Caco-2 (cell line): ENCODE measurements around the gene PIK3C2A. TPM values are rescaled to one million over a fixed set of nuclear protein-coding genes. Genes with fewer than 3 reads are reported as not detected.

Experiments used
- BruUV-seq: library from RNA; stranded (reverse); fragments of 400-500 nt; replicated peaks from 2 replicates; lab custom pipeline; 2021; lab: Mats Ljungman, UMichigan
- CTCF ChIA-PET: fragments of 300-600 bp; sonication (Branson Sonifier 250); formaldehyde crosslinking; loops from one replicate; lab custom pipeline; 2022; ENCODE audit warnings: antibody characterized with exemption; lab: Charles Lee
- POLR2A ChIA-PET: fragments of 300-600 bp; sonication (Branson Sonifier 250); formaldehyde crosslinking; loops from one replicate; lab custom pipeline; 2022; ENCODE audit warnings: antibody characterized with exemption; lab: Charles Lee
- DNase-seq, 2 experiments: peaks; one replicate each; pipeline versions ENCODE4 v3.0.0 to v3.0.0-alpha.2; 2020 to 2022
- H3K27me3 ChIP-seq: replicated peaks from 2 replicates; pipeline ENCODE4 v1.6.0; 2011; ENCODE audit warnings: low read length; ENCODE audit not compliant: control insufficient read depth, insufficient read depth
- H3K36me3 ChIP-seq: 2 replicates; pipeline ENCODE4 v1.5.1; 2011; ENCODE audit warnings: low read length; ENCODE audit not compliant: control insufficient read depth, insufficient read depth
- H3K4me1 ChIP-seq: fragments of 250-450 bp; sonication (Bioruptor Pico); 2 replicates; pipeline ENCODE4 v1.5.1; 2020; ENCODE audit warnings: mild to moderate bottlenecking
- H3K4me3 ChIP-seq: 2 replicates; pipeline ENCODE4 v1.5.1; 2011; ENCODE audit warnings: low read depth, mild to moderate bottlenecking, control low read depth, low read length
- H3K9me3 ChIP-seq: fragments of 250-450 bp; sonication (Bioruptor Pico); 2 replicates; pipeline ENCODE4 v1.5.1; 2020; ENCODE audit warnings: mild to moderate bottlenecking, moderate library complexity
- H3K27ac Mint-ChIP-seq: one replicate; pipeline ENCODE4 v1.8.0; 2022; ENCODE audit warnings: mixed read lengths; ENCODE audit not compliant: unreplicated experiment
- H3K27me3 Mint-ChIP-seq: one replicate; pipeline ENCODE4 v1.8.0; 2022; ENCODE audit warnings: mixed read lengths; ENCODE audit not compliant: insufficient read depth, unreplicated experiment
- H3K36me3 Mint-ChIP-seq: one replicate; pipeline ENCODE4 v1.8.0; 2022; ENCODE audit warnings: mild to moderate bottlenecking, mixed read lengths; ENCODE audit not compliant: insufficient read depth, unreplicated experiment
- H3K4me1 Mint-ChIP-seq: one replicate; pipeline ENCODE4 v1.8.0; 2022; ENCODE audit warnings: low read depth, mixed read lengths; ENCODE audit not compliant: unreplicated experiment
- H3K4me3 Mint-ChIP-seq: one replicate; pipeline ENCODE4 v1.8.0; 2022; ENCODE audit warnings: mild to moderate bottlenecking, moderate library complexity, mixed read lengths; ENCODE audit not compliant: unreplicated experiment
- H3K9me3 Mint-ChIP-seq: one replicate; pipeline ENCODE4 v1.8.0; 2022; ENCODE audit warnings: mixed read lengths; ENCODE audit not compliant: unreplicated experiment
- intact Hi-C: fragments of 100-400 bp; cut with micrococcal nuclease; formaldehyde crosslinking; loops from one replicate; pipeline ENCODE4 v1.10.0; 2022; ENCODE audit not compliant: unreplicated experiment
- total RNA-seq: library from RNA; stranded (reverse); gene quantifications from 2 replicates; pipeline ENCODE4 v1.2.3, GENCODE V29; 2022
- TF ChIP-seq, protein P1 (sequence below), 2 experiments: fragments of 200-600 bp in 1 of 2; IDR thresholded peaks; 1 replicate in 1 of 2; 2 replicates in 1 of 2; pipeline versions ENCODE4 v1.5.1 to v1.8.0; 2011 to 2022; ENCODE audit warnings: antibody characterized with exemption in 1 of 2, control low read depth in 1 of 2, inconsistent platforms in 1 of 2, low read depth in 1 of 2, low read length in 1 of 2, mild to moderate bottlenecking in 1 of 2, moderate library complexity in 1 of 2; ENCODE audit not compliant: insufficient read depth in 1 of 2, severe bottlenecking in 1 of 2, unreplicated experiment in 1 of 2

The PIK3C2A gene
- total RNA-seq, 1 experiment from 2014 or later = 138 TPM

DNA sequence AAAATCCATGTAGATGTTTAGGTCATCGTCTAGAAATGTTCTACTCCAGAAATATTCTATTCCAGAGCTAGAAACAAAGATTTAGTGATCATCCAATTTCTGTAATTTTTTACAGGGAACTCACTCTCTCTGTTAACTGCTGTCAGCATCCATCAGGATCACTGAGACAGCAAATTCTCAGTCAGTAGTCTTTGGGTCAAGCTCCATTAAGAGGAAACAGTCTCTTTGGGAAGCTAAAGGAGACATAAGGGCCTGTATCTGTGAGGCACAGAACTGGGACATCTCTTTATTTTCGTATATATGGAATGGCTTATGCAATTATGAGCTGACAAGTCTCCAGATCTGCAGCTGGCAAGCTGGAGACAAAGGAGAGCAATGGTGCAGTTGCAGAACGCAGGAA lies 48.3 kb downstream of the PIK3C2A start:
- no peaks in the 10 kb centered on the region for H3K9me3 Mint-ChIP-seq
- intact Hi-C loops = no loop called here
- H3K4me1 Mint-ChIP-seq = peaks cover 22% of the 10 kb centered on the region
- no peak overlapping the region for H3K4me3 ChIP-seq
- no peaks in the 10 kb centered on the region; the same call in 1 of the 2 replicates for H3K36me3 ChIP-seq
- H3K4me3 Mint-ChIP-seq = no peak overlapping the region
- no peak overlapping the region for H3K27ac Mint-ChIP-seq
- TF ChIP-seq, protein P1, sequence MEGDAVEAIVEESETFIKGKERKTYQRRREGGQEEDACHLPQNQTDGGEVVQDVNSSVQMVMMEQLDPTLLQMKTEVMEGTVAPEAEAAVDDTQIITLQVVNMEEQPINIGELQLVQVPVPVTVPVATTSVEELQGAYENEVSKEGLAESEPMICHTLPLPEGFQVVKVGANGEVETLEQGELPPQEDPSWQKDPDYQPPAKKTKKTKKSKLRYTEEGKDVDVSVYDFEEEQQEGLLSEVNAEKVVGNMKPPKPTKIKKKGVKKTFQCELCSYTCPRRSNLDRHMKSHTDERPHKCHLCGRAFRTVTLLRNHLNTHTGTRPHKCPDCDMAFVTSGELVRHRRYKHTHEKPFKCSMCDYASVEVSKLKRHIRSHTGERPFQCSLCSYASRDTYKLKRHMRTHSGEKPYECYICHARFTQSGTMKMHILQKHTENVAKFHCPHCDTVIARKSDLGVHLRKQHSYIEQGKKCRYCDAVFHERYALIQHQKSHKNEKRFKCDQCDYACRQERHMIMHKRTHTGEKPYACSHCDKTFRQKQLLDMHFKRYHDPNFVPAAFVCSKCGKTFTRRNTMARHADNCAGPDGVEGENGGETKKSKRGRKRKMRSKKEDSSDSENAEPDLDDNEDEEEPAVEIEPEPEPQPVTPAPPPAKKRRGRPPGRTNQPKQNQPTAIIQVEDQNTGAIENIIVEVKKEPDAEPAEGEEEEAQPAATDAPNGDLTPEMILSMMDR (IDR thresholded peaks at IDR 0.05; ENCODE audit: insufficient read depth in 1 of 2, low read depth in 1 of 2, low read length in 1 of 2, severe bottlenecking in 1 of 2, unreplicated experiment in 1 of 2) = no peak
- no peak for DNase-seq
- CTCF ChIA-PET = no interaction called here
- H3K9me3 ChIP-seq = no peaks in the 10 kb centered on the region
- H3K27me3 ChIP-seq = no peaks in the 10 kb centered on the region
- POLR2A ChIA-PET = no interaction called here
- peaks cover 65% of the 10 kb centered on the region for H3K36me3 Mint-ChIP-seq
- no peaks in the 10 kb centered on the region for H3K27me3 Mint-ChIP-seq
- BruUV-seq = no TSS peak
- H3K4me1 ChIP-seq = peaks cover 1% of the 10 kb centered on the region

Other genes starting within 250 kb of the PIK3C2A start
- gene PLEKHA7, start 193.6 kb downstream of the PIK3C2A start, total RNA-seq = 57.6 and 59.7 TPM in 2 replicates
- 1,349 and 1,456 TPM in 2 replicates for gene RPS13, start 130.3 kb downstream of the PIK3C2A start, total RNA-seq
- gene NUCB2, start 68.8 kb upstream of the PIK3C2A start, total RNA-seq = 54.5 and 66.6 TPM in 2 replicates
- gene NCR3LG1, start 143.8 kb upstream of the PIK3C2A start, total RNA-seq = 14.6 and 14.8 TPM in 2 replicates
- gene KCNJ11, start 180.7 kb upstream of the PIK3C2A start, total RNA-seq = 2.3 and 3.4 TPM in 2 replicates